Spinal cord (tissue), 10 donors: ENCODE data around the gene ITGAD. TPM values are rescaled to one million over a fixed set of nuclear protein-coding genes. Genes with fewer than 3 reads are reported as not detected.

Experiments
- DNase-seq, 6 donors: peaks; one replicate each; pipeline versions ENCODE4 v3.0.0 to v3.0.0-alpha.2; 2013 to 2015; ENCODE audit warnings: low spot score in 6 of 6, low read depth in 4 of 6
- H3K27ac ChIP-seq: one replicate; pipeline ENCODE4 v1.5.1; 2013; ENCODE audit warnings: low read depth, low read length, control low read depth
- H3K27me3 ChIP-seq: one replicate; pipeline ENCODE4 v1.6.1; 2013; ENCODE audit warnings: low read length; ENCODE audit not compliant: control insufficient read depth, insufficient read depth
- H3K36me3 ChIP-seq: one replicate; pipeline ENCODE4 v1.6.1; 2013; ENCODE audit warnings: low read length; ENCODE audit not compliant: control insufficient read depth, insufficient read depth
- H3K4me1 ChIP-seq: one replicate; pipeline ENCODE4 v1.6.1; 2013; ENCODE audit warnings: low read length; ENCODE audit not compliant: control insufficient read depth, insufficient read depth
- H3K4me3 ChIP-seq: one replicate; pipeline ENCODE4 v1.5.1; 2013; ENCODE audit warnings: low read depth, low read length, control low read depth
- H3K9me3 ChIP-seq: one replicate; pipeline ENCODE4 v1.6.1; 2013; ENCODE audit warnings: low read length; ENCODE audit not compliant: control insufficient read depth, insufficient read depth
- WGBS: methylation state at CpG from one replicate; pipeline ENCODE4 v1.1.5; 2013; ENCODE audit warnings: missing lambda C conversion rate; ENCODE audit not compliant: insufficient coverage; 5-methylcytosine and 5-hydroxymethylcytosine counted together
- polyA plus RNA-seq, 2 donors: library from polyadenylated mRNA; unstranded; fragments of 120-200 nt; gene quantifications; one replicate each; pipeline ENCODE4 v1.2.1, GENCODE V29; 2013; ENCODE audit not compliant: insufficient read length in 2 of 2
- total RNA-seq, 2 donors: library from RNA; depleted of rRNA in 1 of 2; stranded (reverse); fragments of 120-200 nt in 1 of 2; fragments of >200 nt in 1 of 2; gene quantifications; one replicate each; pipeline versions ENCODE4 v1.2.3 to v1.2.4, GENCODE V29; 2013 to 2014
- donor health status: healthy.

The ITGAD gene
- total and polyA plus RNA-seq, 4 donors: 0.06 to 0.50 TPM; not detected in 2

GRCh38 chr16:31453255-31454204 lies 60.4 kb downstream of the ITGAD start:
- H3K4me3 ChIP-seq: no peak overlapping the region
- H3K27ac ChIP-seq: no peak overlapping the region
- no peaks in the 10 kb centered on the region for H3K9me3 ChIP-seq
- H3K36me3 ChIP-seq: peaks cover 27% of the 10 kb centered on the region
- no peak for DNase-seq
- H3K4me1 ChIP-seq: peaks cover 36% of the 10 kb centered on the region
- 57% methylated on average over 13 of the region's 20 CpGs for WGBS
- no peaks in the 10 kb centered on the region for H3K27me3 ChIP-seq

- peaks cover 43% of the 10 kb centered on the region for H3K4me1 ChIP-seq
- WGBS: 77% methylated on average over 12 of the region's 17 CpGs
- no peaks in the 10 kb centered on the region for H3K27me3 ChIP-seq
- no peak overlapping the region for H3K27ac ChIP-seq
- no peak overlapping the region for H3K4me3 ChIP-seq
- no peak for DNase-seq
- no peaks in the 10 kb centered on the region for H3K9me3 ChIP-seq
- peaks cover 27% of the 10 kb centered on the region for H3K36me3 ChIP-seq
Measured at GRCh38 chr16:31455601-31456314, 62.6 kb downstream of the ITGAD start.

- Histone ChIP-seq H3K9me3 (no peaks in the 10 kb centered on the region), H3K27ac (no peak overlapping the region), H3K4me1 (peaks cover 39% of the 10 kb centered on the region), H3K27me3 (no peaks in the 10 kb centered on the region), H3K36me3 (peaks cover 29% of the 10 kb centered on the region), H3K4me3 (no peak overlapping the region)
- DNase-seq: no peak
- 69% methylated on average over 5 of the region's 8 CpGs for WGBS
Measured at GRCh38 chr16:31456988-31457360, 63.8 kb downstream of the ITGAD start.

GRCh38 chr16:31458073-31458843 lies 65.1 kb downstream of the ITGAD start:
- H3K9me3 ChIP-seq: no peaks in the 10 kb centered on the region
- 4% methylated on average over 41 of the region's 42 CpGs for WGBS
- peaks cover 38% of the 10 kb centered on the region for H3K4me1 ChIP-seq
- peaks cover 41% of the 10 kb centered on the region for H3K36me3 ChIP-seq
- peak overlapping the region; percentile 96 for H3K27ac ChIP-seq
- no peaks in the 10 kb centered on the region for H3K27me3 ChIP-seq
- H3K4me3 ChIP-seq: peak overlapping the region; percentile 75
- DNase-seq: peak in 2 of 6 donors; percentile 6 to 22

GRCh38 chr16:31458844-31459686 lies 65.9 kb downstream of the ITGAD start, which contains the start of gene ARMC5:
Gene ARMC5 (plus strand): TSS chr16:31459501. CDS start chr16:31459525, 24 bp downstream.
- H3K27me3 ChIP-seq: no peaks in the 10 kb centered on the region
- peak within 1 kb of the TSS; percentile 96 for H3K27ac ChIP-seq
- H3K36me3 ChIP-seq: peaks cover 49% of the 10 kb centered on the region
- DNase-seq: peak; percentile 94 to 99 (median 96)
- no peaks in the 10 kb centered on the region for H3K9me3 ChIP-seq
- WGBS: under 1% methylated on average over 91 of the region's 91 CpGs
- peaks cover 38% of the 10 kb centered on the region for H3K4me1 ChIP-seq
- peak within 1 kb of the TSS; percentile 75 for H3K4me3 ChIP-seq

- H3K27ac ChIP-seq: peak overlapping the region; percentile 96
- peaks cover 38% of the 10 kb centered on the region for H3K4me1 ChIP-seq
- no peaks in the 10 kb centered on the region for H3K9me3 ChIP-seq
- peak; percentile 94 to 100 (median 98) for DNase-seq
- H3K36me3 ChIP-seq: peaks cover 57% of the 10 kb centered on the region
- WGBS: 2% methylated on average over 50 of the region's 61 CpGs
- no peaks in the 10 kb centered on the region for H3K27me3 ChIP-seq
- peak overlapping the region; percentile 75 for H3K4me3 ChIP-seq
Measured at GRCh38 chr16:31459687-31460581, 66.8 kb downstream of the ITGAD start.

GRCh38 chr16:31460582-31461002 lies 67.5 kb downstream of the ITGAD start:
- Histone ChIP-seq H3K27ac (peak overlapping the region; percentile 94), H3K27me3 (no peaks in the 10 kb centered on the region), H3K36me3 (peaks cover 58% of the 10 kb centered on the region), H3K4me1 (peaks cover 35% of the 10 kb centered on the region), H3K4me3 (peak overlapping the region; percentile 63), H3K9me3 (no peaks in the 10 kb centered on the region)
- DNase-seq: peak in 2 of 6 donors; percentile 57 to 74
- 84% methylated on average over 3 of the region's 8 CpGs for WGBS

GRCh38 chr16:31461201-31461920 lies 68.2 kb downstream of the ITGAD start:
- Histone ChIP-seq H3K4me3 (no peak overlapping the region), H3K36me3 (peaks cover 58% of the 10 kb centered on the region), H3K4me1 (peaks cover 28% of the 10 kb centered on the region), H3K27ac (no peak overlapping the region), H3K9me3 (no peaks in the 10 kb centered on the region), H3K27me3 (no peaks in the 10 kb centered on the region)
- no peak for DNase-seq
- WGBS: 92% methylated on average over 6 of the region's 10 CpGs
